ENCODE results near the gene LEP. TPM values are rescaled to one million over a fixed set of nuclear protein-coding genes. Genes with fewer than 3 reads are reported as not detected.

LEP gene
- total and polyA plus RNA-seq, 9 of the 15 experiments (the other 6 are each of a cell fraction or from before 2014, with no cell fraction given), result not detected

- TF ChIP-seq, protein P1, sequence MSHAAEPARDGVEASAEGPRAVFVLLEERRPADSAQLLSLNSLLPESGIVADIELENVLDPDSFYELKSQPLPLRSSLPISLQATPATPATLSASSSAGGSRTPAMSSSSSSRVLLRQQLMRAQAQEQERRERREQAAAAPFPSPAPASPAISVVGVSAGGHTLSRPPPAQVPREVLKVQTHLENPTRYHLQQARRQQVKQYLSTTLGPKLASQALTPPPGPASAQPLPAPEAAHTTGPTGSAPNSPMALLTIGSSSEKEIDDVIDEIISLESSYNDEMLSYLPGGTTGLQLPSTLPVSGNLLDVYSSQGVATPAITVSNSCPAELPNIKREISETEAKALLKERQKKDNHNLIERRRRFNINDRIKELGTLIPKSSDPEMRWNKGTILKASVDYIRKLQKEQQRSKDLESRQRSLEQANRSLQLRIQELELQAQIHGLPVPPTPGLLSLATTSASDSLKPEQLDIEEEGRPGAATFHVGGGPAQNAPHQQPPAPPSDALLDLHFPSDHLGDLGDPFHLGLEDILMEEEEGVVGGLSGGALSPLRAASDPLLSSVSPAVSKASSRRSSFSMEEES (CRISPR knock-in tag; IDR thresholded peaks at IDR 0.05), result no peak
- TF ChIP-seq ID3 (CRISPR knock-in tag; IDR thresholded peaks at IDR 0.05), result no peak
- TF ChIP-seq ID3 (tag; IDR thresholded peaks at IDR 0.05), result no peak
- TF ChIP-seq CREB3L1 (IDR thresholded peaks at IDR 0.05; ENCODE audit: borderline replicate concordance, low read depth), result no peak
- no peak for TF ChIP-seq PYGO2 (tag; IDR thresholded peaks at IDR 0.05)
- TF ChIP-seq, protein P2, sequence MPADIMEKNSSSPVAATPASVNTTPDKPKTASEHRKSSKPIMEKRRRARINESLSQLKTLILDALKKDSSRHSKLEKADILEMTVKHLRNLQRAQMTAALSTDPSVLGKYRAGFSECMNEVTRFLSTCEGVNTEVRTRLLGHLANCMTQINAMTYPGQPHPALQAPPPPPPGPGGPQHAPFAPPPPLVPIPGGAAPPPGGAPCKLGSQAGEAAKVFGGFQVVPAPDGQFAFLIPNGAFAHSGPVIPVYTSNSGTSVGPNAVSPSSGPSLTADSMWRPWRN (IDR thresholded peaks at IDR 0.05; ENCODE audit: low read depth), result no peak
- no peak for TF ChIP-seq SMAD2 (IDR thresholded peaks at IDR 0.05; ENCODE audit: low read depth, low read length)
- no peak for TF ChIP-seq TAF7 (tag; IDR thresholded peaks at IDR 0.05)
- TF ChIP-seq CHD1 (IDR thresholded peaks at IDR 0.05; ENCODE audit: low read length), result no peak
- TF ChIP-seq POLR2G (IDR thresholded peaks at IDR 0.05; ENCODE audit: low read depth, low read length), result no peak
- TF ChIP-seq, protein P3, sequence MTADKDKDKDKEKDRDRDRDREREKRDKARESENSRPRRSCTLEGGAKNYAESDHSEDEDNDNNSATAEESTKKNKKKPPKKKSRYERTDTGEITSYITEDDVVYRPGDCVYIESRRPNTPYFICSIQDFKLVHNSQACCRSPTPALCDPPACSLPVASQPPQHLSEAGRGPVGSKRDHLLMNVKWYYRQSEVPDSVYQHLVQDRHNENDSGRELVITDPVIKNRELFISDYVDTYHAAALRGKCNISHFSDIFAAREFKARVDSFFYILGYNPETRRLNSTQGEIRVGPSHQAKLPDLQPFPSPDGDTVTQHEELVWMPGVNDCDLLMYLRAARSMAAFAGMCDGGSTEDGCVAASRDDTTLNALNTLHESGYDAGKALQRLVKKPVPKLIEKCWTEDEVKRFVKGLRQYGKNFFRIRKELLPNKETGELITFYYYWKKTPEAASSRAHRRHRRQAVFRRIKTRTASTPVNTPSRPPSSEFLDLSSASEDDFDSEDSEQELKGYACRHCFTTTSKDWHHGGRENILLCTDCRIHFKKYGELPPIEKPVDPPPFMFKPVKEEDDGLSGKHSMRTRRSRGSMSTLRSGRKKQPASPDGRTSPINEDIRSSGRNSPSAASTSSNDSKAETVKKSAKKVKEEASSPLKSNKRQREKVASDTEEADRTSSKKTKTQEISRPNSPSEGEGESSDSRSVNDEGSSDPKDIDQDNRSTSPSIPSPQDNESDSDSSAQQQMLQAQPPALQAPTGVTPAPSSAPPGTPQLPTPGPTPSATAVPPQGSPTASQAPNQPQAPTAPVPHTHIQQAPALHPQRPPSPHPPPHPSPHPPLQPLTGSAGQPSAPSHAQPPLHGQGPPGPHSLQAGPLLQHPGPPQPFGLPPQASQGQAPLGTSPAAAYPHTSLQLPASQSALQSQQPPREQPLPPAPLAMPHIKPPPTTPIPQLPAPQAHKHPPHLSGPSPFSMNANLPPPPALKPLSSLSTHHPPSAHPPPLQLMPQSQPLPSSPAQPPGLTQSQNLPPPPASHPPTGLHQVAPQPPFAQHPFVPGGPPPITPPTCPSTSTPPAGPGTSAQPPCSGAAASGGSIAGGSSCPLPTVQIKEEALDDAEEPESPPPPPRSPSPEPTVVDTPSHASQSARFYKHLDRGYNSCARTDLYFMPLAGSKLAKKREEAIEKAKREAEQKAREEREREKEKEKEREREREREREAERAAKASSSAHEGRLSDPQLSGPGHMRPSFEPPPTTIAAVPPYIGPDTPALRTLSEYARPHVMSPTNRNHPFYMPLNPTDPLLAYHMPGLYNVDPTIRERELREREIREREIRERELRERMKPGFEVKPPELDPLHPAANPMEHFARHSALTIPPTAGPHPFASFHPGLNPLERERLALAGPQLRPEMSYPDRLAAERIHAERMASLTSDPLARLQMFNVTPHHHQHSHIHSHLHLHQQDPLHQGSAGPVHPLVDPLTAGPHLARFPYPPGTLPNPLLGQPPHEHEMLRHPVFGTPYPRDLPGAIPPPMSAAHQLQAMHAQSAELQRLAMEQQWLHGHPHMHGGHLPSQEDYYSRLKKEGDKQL (CRISPR knock-in tag; IDR thresholded peaks at IDR 0.05; ENCODE audit: borderline replicate concordance), result no peak
- TF ChIP-seq MCM3 (IDR thresholded peaks at IDR 0.05), result no peak
- no peak for TF ChIP-seq TRIM24 (IDR thresholded peaks at IDR 0.05)
Observed at GRCh38 chr7:128231677-128232076, 9.4 kb upstream of the LEP start (continued).
